Right renal cortex interstitium (tissue), 3 donors: ENCODE measurements around the gene NUP188. TPM values are rescaled to one million over a fixed set of nuclear protein-coding genes. Genes with fewer than 3 reads are reported as not detected.
"Not testable (repeated sequence)": the region's sequence is repeated elsewhere in the genome, so short reads cannot be mapped to it uniquely, and the experiment has no call there.

Experiments used
- DNase-seq, 3 donors: peaks; one replicate each; pipeline ENCODE4 v3.0.0-alpha.2; 2013; ENCODE audit warnings: low read depth in 3 of 3, low spot score in 2 of 3
- polyA plus RNA-seq, 3 donors: library from polyadenylated mRNA; unstranded; fragments of 120-200 nt; gene quantifications; one replicate each; pipeline ENCODE4 v1.2.1, GENCODE V29; 2013; ENCODE audit not compliant: insufficient read length in 3 of 3

Gene NUP188
- polyA plus RNA-seq, 3 donors, result 38.6 to 41.4 (median 40.5) TPM

DNA sequence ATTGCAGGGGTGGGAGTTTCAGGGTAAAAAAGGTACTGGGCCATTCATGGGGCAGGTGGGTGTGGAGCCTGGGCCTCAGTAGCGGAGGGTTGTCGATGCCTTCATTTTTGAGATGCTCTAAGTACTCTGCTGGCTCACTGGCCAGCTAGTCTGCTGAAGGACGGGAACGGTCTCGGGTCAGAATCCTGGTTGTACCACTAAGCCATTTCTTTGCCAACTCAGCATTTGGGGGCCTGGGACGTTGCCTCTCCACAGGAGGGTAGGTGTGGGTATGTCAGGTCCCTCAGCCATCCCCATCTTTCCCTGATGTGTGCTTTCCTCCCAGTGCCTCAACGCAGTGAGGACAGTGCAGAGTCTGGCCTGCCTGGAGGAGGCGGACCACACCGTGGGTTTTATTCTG is 55.5 kb downstream of the NUP188 start:
- no peak for DNase-seq

DNA sequence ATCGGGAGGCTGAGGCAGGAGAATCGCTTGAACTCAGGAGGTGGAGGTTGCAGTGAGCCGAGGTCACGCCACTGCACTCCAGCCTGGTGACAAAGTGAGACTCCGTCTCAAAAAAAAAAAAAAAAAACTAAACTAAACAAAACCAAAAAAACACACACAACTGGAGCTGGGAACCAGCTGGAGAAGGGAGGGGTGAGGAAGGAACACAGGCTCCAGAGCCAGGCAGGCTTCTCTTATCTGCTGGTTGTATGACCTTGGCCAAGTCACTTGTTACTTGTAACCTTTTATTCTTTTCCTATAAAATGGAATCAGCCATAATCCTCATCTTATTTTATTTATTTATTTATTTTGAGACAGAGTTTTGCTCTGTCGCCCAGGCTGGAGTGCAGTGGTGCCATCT is 56.7 kb downstream of the NUP188 start:
- DNase-seq, result not testable (repeated sequence)

DNA sequence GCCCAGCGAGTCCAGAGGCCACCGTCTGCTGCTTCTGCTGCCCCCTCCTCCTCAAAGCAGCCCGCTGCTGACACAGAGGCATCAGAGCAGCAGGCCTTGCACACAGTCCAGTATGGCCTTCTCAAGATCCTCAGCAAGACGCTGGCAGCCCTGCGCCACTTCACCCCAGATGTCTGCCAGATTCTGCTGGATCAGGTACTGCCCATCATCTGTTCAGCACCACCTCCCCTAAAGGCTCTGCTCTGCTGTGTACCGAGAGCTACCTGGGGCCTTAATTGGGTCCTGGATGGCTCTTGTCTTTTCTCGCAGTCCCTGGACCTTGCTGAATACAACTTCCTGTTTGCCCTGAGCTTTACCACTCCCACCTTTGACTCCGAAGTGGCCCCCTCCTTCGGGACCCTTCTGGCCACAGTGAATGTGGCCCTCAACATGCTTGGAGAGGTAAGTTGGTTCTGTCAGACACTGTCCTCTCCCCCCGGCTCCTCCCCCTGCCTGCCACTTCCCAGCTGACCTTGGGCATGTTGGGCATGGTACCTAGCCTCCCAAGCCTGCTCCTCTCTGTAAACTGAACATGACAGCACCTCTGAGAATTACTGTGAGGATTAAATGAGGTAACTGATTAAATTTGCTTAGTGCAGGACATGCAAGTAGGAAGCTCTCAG is 58.0 kb downstream of the NUP188 start:
- DNase-seq, result no peak

- peak in 1 of 3 donors; percentile 51 for DNase-seq
These were observed 59.0 kb downstream of the NUP188 start for GRCh38 chr9:129006328-129007034.

- no peak for DNase-seq
These were observed 59.7 kb downstream of the NUP188 start for GRCh38 chr9:129007035-129007765.

DNA sequence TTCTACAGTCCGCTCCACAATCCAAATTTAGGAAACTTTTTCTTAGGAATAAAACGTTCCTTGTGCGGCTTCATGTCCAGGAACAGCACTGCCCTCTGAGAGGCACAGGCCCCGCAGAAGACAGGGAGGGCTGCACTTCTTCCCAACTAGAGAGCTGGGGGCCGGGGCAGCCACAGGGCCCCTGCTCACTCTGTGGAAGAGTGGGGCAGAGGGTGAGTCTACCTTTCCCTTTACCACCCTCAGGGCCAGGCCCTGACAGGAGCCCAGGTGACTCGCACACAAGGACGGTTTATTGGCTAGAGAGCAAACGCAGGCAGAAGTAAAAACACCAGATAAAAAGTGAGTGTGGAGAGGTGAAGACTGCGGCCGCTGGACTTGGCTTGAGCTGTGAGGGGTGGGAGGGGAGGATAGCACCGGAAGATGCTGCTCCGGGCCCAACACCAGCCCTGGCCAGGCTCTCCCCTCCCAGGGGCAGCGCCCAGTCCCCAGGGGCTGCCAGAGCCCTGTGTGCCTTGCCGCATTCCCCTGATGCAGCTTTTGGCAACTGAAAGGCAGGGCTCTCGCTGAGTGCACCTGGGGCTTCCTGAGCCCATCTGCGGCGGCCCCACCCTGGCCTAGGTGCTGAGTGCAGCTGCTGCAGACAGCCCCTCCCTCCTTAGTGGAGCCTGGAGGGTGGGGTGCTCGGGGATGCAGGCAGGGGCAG is 60.4 kb downstream of the NUP188 start:
- DNase-seq, result no peak

- DNase-seq, result no peak
These were observed 61.0 kb downstream of the NUP188 start for GRCh38 chr9:129008469-129008965.

GRCh38 chr9:129008986-129009583 is 61.6 kb downstream of the NUP188 start:
- no peak for DNase-seq

DNA sequence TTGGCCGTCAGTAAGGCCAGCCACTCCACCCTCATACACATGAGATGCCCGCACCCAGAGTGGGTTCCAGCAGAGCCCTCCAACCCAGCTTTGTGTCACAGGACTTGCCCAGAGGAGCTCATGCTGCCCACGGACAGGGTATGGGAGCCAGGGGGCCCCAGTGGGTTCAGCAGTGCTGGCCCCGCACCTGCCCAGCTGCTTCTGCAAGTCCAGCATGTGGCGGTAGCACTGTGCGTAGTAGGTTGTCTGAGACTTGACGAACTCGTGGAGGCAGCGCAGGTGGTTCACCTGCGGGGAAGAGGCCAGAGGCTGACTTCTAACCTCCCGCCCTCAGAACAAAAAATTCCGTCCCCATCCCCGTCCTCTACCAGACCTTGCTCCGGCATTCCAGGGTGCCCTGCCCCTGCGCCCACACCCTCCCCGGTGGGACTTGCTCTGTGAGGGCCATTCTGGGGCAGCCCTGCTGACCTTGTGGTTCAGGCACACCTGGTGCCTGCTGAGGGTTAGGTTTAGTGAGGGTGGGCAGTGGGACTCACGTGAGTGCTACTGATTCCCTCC is 62.2 kb downstream of the NUP188 start:
- DNase-seq, result no peak

DNA sequence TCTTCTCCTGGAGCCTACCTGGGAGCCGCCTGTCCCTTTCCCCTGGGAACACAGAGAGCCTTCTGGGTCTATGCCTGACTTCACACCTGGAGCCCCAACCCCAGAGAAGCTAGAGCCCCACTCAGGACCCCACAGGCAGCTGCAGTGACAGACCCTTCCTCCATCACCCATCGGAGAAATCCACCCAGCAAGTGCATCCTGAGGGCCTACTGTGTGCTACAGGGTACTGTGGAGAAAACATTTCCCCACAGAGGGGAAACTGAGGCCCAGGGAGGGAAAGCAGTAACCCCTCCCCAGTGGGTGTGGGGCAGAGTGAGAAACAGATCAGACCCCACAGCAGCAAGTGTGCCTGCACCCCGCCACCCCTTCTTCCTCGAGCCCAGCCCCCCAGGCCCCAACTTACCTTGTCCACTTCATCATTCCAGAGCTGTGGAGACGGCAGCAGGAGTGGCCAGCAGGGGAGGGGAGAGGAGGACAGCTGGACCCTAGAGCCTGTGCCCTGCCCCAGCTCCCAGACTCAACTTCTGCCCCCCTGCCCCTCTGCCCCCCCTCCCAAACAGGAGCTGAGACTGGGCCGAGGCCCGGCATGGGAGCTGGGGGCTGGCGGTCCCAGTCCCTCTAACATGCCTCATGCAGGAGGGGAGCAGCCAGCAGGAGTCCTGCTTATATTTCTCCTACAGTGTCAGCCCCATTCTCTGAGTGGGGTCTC is 62.9 kb downstream of the NUP188 start:
- no peak for DNase-seq

DNA sequence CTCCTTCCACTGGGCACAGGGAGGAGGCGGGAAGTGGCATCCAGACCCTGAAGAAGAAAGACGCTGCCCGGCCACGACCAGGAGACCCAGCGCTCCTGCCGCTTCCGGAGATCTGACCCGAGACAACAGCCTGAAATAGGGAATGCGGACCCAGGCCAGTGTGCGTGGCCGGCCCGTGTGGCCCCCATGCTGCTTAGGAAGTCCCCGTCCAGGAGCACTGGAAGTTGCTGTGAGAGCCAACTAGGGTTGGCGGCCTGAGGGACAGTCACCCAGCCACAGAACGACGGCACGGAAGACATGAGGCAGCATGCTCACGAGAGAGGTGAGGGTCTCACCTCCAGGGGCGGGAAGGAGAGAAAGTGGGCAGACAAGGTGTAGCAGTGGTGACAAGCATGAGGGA is 63.7 kb downstream of the NUP188 start:
- no peak for DNase-seq

DNA sequence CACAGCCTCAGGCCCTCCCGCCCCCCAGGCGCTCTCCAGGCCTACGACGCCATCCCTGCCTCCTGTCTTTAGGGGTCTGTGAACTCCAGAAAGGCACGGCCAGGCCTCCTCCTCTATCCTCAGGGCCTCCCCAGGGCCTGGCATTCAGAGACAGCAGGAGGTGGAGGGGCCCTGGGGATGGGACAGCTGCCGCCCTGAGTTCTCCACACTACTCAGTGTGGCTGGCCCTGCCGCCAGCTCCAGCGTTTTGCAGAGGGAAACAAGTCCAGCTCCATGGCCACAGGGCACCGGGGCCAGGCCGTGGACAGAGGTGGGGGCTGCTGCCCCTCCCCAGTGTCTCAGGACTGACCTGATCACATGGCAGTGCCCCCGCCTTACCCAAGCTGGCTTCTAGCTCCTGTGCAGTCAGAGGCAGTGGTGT is 64.3 kb downstream of the NUP188 start:
- no peak for DNase-seq

GRCh38 chr9:129012343-129012742 is 64.8 kb downstream of the NUP188 start:
- DNase-seq, result no peak

GRCh38 chr9:129012893-129013448 is 65.5 kb downstream of the NUP188 start:
- no peak for DNase-seq

DNA sequence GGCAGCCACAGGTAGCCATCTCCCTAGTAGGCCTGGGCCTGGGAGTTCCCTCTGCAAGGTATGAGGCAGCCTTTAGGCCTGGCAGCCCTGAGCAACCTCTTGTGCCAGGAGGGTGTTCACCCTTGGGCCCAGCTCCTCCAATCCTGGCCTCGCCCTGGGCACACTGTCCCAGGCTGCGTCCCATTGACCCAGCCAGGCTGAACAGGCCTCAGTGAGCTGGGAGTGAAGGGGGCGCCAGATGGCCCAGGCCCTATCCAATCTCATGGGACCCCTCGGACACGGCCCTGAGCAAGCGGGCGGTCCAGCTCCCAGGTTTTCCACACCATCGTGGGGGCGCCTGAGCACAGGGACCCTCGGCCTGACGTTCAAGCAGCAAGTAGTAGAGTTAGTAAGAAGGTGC is 66.2 kb downstream of the NUP188 start:
- DNase-seq, result no peak

DNA sequence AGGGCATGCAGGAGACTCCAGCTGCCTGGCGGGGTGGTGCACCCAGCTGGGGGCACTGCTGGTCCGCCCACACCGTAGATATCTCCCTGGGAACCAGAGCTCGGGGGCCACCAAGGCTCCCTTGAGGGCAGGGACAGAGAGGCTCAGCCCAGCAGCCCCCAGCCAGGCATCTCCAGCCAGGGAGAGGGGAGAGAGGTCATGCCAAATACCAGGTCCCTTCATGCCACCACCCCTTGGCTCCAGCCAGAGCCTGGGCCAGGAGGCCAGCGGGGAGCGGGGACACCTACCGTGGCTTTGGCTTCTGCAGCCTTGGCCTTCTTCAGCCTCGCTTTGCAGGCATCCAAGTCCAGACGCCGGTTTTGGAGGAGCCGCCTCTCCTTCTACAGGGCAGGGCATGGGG is 66.6 kb downstream of the NUP188 start:
- DNase-seq, result no peak

GRCh38 chr9:129014608-129015007 is 67.1 kb downstream of the NUP188 start:
- no peak for DNase-seq

DNA sequence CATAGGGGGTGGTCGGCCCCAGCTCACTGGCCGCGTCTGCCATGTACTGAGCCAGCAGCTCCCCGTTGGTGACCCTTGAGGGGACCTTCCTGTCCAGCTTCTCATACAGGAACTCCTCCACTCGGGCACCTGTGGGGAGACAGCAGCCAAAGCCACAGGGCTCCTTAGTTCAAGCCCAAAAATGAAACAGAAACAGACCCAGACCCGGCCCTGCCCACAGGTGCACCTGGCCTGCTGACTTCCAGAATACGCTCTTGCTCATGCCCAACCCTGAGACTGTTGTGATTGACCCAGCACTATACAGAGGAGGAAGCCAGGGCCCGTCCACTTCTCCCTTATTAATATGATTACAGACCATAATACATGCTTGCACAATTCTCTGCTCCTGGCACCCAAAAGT is 73.6 kb downstream of the NUP188 start:
- DNase-seq, result no peak

DNA sequence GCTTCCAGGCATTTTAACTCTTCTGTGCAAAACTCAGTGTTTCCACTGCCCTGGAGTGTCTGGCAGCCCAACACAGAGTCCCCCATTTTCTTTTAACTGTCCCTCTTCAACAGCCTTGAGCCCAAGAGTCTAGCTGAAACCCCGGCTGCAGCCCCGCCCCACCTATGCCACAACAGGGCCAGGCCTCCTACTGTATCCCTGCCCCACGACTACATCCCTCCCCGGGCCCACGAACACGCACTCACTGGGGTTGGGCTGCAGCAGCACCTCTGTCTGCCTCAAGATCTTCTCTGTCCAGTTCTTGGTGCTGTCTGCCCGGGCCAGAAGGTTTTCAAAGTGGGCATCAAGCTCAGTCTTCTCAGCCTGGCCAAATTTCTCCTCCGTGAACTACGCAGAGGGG is 74.5 kb downstream of the NUP188 start:
- DNase-seq, result no peak
